Measurements from ENCODE around the gene SCGB1C1.

SCGB1C1 gene

GRCh38 chr11:205221-206001 lies 12.5 kb downstream of the SCGB1C1 start:
- DNase-seq (ENCODE audit: low spot score): no peak

- DNase-seq (ENCODE audit: low spot score): no peak
These were observed 13.1 kb downstream of the SCGB1C1 start for GRCh38 chr11:206002-206384.

- peak; percentile 26 for DNase-seq (ENCODE audit: low spot score)
These were observed 13.8 kb downstream of the SCGB1C1 start for GRCh38 chr11:206526-207207.

- DNase-seq (ENCODE audit: low spot score): peak; percentile 99
These were observed 14.5 kb downstream of the SCGB1C1 start, which contains the start of the genes BET1L and RIC8A for GRCh38 chr11:207208-207862. Gene BET1L (minus strand): TSS chr11:207399. CDS start chr11:207321, 78 bp downstream. Gene RIC8A (plus strand): TSS chr11:207708. CDS start chr11:208855, 1,147 bp downstream.

GRCh38 chr11:207863-208180 lies 14.9 kb downstream of the SCGB1C1 start:
- DNase-seq (ENCODE audit: low spot score): no peak

- peak; percentile 79 for DNase-seq (ENCODE audit: low spot score)
These were observed 15.5 kb downstream of the SCGB1C1 start for GRCh38 chr11:208181-208916.

- DNase-seq (ENCODE audit: low spot score): no peak
These were observed 16.0 kb downstream of the SCGB1C1 start for GRCh38 chr11:208917-209260.

- no peak for DNase-seq (ENCODE audit: low spot score)
These were observed 16.6 kb downstream of the SCGB1C1 start for GRCh38 chr11:209275-210121.

- no peak for DNase-seq (ENCODE audit: low spot score)
These were observed 17.4 kb downstream of the SCGB1C1 start for GRCh38 chr11:210122-210802.

- no peak for DNase-seq (ENCODE audit: low spot score)
These were observed 17.9 kb downstream of the SCGB1C1 start for GRCh38 chr11:210803-211180.

- no peak for DNase-seq (ENCODE audit: low spot score)
These were observed 18.4 kb downstream of the SCGB1C1 start for GRCh38 chr11:211295-211694.

GRCh38 chr11:211741-212140 lies 18.9 kb downstream of the SCGB1C1 start:
- DNase-seq (ENCODE audit: low spot score): no peak

GRCh38 chr11:212150-213100 lies 19.5 kb downstream of the SCGB1C1 start:
- no peak for DNase-seq (ENCODE audit: low spot score)

GRCh38 chr11:213111-213510 lies 20.2 kb downstream of the SCGB1C1 start:
- DNase-seq (ENCODE audit: low spot score): no peak

GRCh38 chr11:214083-214482 lies 21.2 kb downstream of the SCGB1C1 start:
- no peak for DNase-seq (ENCODE audit: low spot score)

- no peak for DNase-seq (ENCODE audit: low spot score)
These were observed 22.7 kb downstream of the SCGB1C1 start for GRCh38 chr11:215581-216037.

- no peak for DNase-seq (ENCODE audit: low spot score)
These were observed 23.4 kb downstream of the SCGB1C1 start for GRCh38 chr11:216081-216974.

GRCh38 chr11:217704-218103 lies 24.8 kb downstream of the SCGB1C1 start:
- no peak for DNase-seq (ENCODE audit: low spot score)

Measured in activated CD4-positive, alpha-beta T cell treated with anti-CD3 and anti-CD28 coated beads, Interleukin-2, Interleukin-4, amounts not matched to agents 100 ng/mL and 50 ng/mL, durations not matched to agents 16 hours and 8 hours (primary cell).